Kidney epithelial cell (primary cell): ENCODE data around the gene ASXL2. TPM values are rescaled to one million over a fixed set of nuclear protein-coding genes. Genes with fewer than 3 reads are reported as not detected.

Experiments used
- DNase-seq: peaks from one replicate; pipeline ENCODE4 v3.0.0-alpha.2; 2010; ENCODE audit warnings: low read depth
- H3K27me3 ChIP-seq: 2 replicates; pipeline ENCODE4 v1.6.0; 2011; ENCODE audit warnings: low read length; ENCODE audit not compliant: control insufficient read depth, insufficient read depth
- H3K36me3 ChIP-seq: 2 replicates; pipeline ENCODE4 v1.5.1; 2011; ENCODE audit warnings: low read length; ENCODE audit not compliant: control insufficient read depth, insufficient read depth
- H3K4me3 ChIP-seq: 2 replicates; pipeline ENCODE4 v1.5.1; 2011; ENCODE audit warnings: low read depth, mild to moderate bottlenecking, control low read depth, low read length
- CTCF ChIP-seq: IDR thresholded peaks from 2 replicates; pipeline ENCODE4 v1.5.1; 2011; ENCODE audit warnings: mild to moderate bottlenecking, moderate library complexity, low read length, control low read depth, inconsistent platforms; ENCODE audit not compliant: insufficient read depth, poor library complexity, severe bottlenecking
- total RNA-seq: library from RNA; depleted of rRNA; stranded (reverse); fragments of >200 nt; gene quantifications from 2 replicates; pipeline ENCODE4 v1.2.3, GENCODE V29; 2015

ASXL2 gene
- total RNA-seq, 1 donor from 2014 or later, result 18.6 TPM

GRCh38 chr2:25742501-25742900 is 135.8 kb downstream of the ASXL2 start:
- no peak for DNase-seq
- H3K36me3 ChIP-seq, result peaks cover 2% of the 10 kb centered on the region
- no peak overlapping the region for H3K4me3 ChIP-seq
- TF ChIP-seq CTCF, result no peak
- H3K27me3 ChIP-seq, result no peaks in the 10 kb centered on the region

GRCh38 chr2:25740810-25741381 is 137.4 kb downstream of the ASXL2 start:
- H3K36me3 ChIP-seq, result peaks cover 2% of the 10 kb centered on the region
- no peak overlapping the region for H3K4me3 ChIP-seq
- no peak for TF ChIP-seq CTCF
- DNase-seq, result no peak
- H3K27me3 ChIP-seq, result no peaks in the 10 kb centered on the region

GRCh38 chr2:25738383-25739343 is 139.6 kb downstream of the ASXL2 start:
- no peak for DNase-seq
- Histone ChIP-seq H3K36me3 (peaks cover 2% of the 10 kb centered on the region), H3K27me3 (no peaks in the 10 kb centered on the region), H3K4me3 (no peak overlapping the region)
- no peak for TF ChIP-seq CTCF

GRCh38 chr2:25736899-25737515 is 141.3 kb downstream of the ASXL2 start:
- no peak for DNase-seq
- no peak overlapping the region for H3K4me3 ChIP-seq
- TF ChIP-seq CTCF, result no peak
- no peaks in the 10 kb centered on the region for H3K27me3 ChIP-seq
- H3K36me3 ChIP-seq, result no peaks in the 10 kb centered on the region

GRCh38 chr2:25735835-25736234 is 142.5 kb downstream of the ASXL2 start:
- Histone ChIP-seq H3K36me3 (no peaks in the 10 kb centered on the region), H3K27me3 (no peaks in the 10 kb centered on the region), H3K4me3 (no peak overlapping the region)
- no peak for TF ChIP-seq CTCF
- no peak for DNase-seq
